GM13977 (cell line): ENCODE data around the gene CLDN5.

Experiments
- DNase-seq: peaks from one replicate; pipeline ENCODE4 v3.0.0; 2012; ENCODE audit warnings: low spot score
- CTCF ChIP-seq: IDR thresholded peaks from 2 replicates; pipeline ENCODE4 v1.5.1; 2012; ENCODE audit warnings: mild to moderate bottlenecking, control low read depth; ENCODE audit not compliant: insufficient read depth; ENCODE audit errors: extremely low read depth, missing control alignments
- in situ Hi-C: fragments of 300-500 bp; cut with MboI; formaldehyde crosslinking; loops from one replicate; pipeline ENCODE4 v1.12.0; 2022; ENCODE audit warnings: low sequenced_read_pairs, low pct_unique_long_range_greater_than_20kb, mixed read lengths, inconsistent platforms; ENCODE audit not compliant: unreplicated experiment

Gene CLDN5

GRCh38 chr22:19501897-19502447 is 22.2 kb downstream of the CLDN5 start:
- DNase-seq: no peak
- in situ Hi-C loops: no loop called here
- TF ChIP-seq CTCF: no peak

GRCh38 chr22:19499880-19500242 is 24.3 kb downstream of the CLDN5 start:
- DNase-seq: no peak
- TF ChIP-seq CTCF: no peak
- in situ Hi-C loops: no loop called here

- in situ Hi-C loops: no loop called here
- DNase-seq: no peak
- no peak for TF ChIP-seq CTCF
Observed at GRCh38 chr22:19499236-19499879, 24.9 kb downstream of the CLDN5 start.

GRCh38 chr22:19498866-19499190 is 25.4 kb downstream of the CLDN5 start:
- in situ Hi-C loops: no loop called here

GRCh38 chr22:19498154-19498865 is 25.9 kb downstream of the CLDN5 start:
- DNase-seq: no peak
- in situ Hi-C loops: no loop called here
- TF ChIP-seq CTCF: no peak

More at GRCh38 chr22:19498866-19499190, 25.4 kb downstream of the CLDN5 start:
- no peak for TF ChIP-seq CTCF
- no peak for DNase-seq

GRCh38 chr22:19497245-19497644 is 27.0 kb downstream of the CLDN5 start:
- in situ Hi-C loops: no loop called here
- DNase-seq: no peak
- no peak for TF ChIP-seq CTCF
